Astrocyte of the spinal cord (primary cell): Measurements from ENCODE around the gene SLC9A2.

Source experiments
- DNase-seq: peaks from one replicate; pipeline ENCODE4 v3.0.0; 2011; ENCODE audit warnings: low read depth, low spot score
- H3K4me3 ChIP-seq: 2 replicates; pipeline ENCODE4 v1.5.1; 2011; ENCODE audit warnings: low read depth, mild to moderate bottlenecking, low read length, moderate library complexity
- CTCF ChIP-seq: IDR thresholded peaks from 2 replicates; pipeline ENCODE4 v1.5.1; 2012; ENCODE audit warnings: low read depth, mild to moderate bottlenecking, low read length, inconsistent platforms
- in situ Hi-C: cut with HindIII; loops from 2 replicates; pipeline ENCODE4 v1.10.0; 2017; ENCODE audit warnings: low sequenced_read_pairs

The SLC9A2 gene

GRCh38 chr2:102698369-102699111 is 79.2 kb downstream of the SLC9A2 start:
- no peak for DNase-seq
- TF ChIP-seq CTCF = no peak
- in situ Hi-C loops = no loop called here

GRCh38 chr2:102703305-102703704 is 84.0 kb downstream of the SLC9A2 start:
- TF ChIP-seq CTCF = no peak
- in situ Hi-C loops = no loop called here
- DNase-seq = no peak
- no peak overlapping the region for H3K4me3 ChIP-seq

More at GRCh38 chr2:102698369-102699111, 79.2 kb downstream of the SLC9A2 start:
- H3K4me3 ChIP-seq = no peak overlapping the region

- peak; percentile 26 for DNase-seq
- TF ChIP-seq CTCF = peak; percentile 34
- in situ Hi-C loops = no loop called here
- no peak overlapping the region for H3K4me3 ChIP-seq
These were observed 84.4 kb downstream of the SLC9A2 start for GRCh38 chr2:102703748-102704147.

GRCh38 chr2:102704531-102704930 is 85.2 kb downstream of the SLC9A2 start:
- TF ChIP-seq CTCF = no peak
- no peak overlapping the region for H3K4me3 ChIP-seq
- in situ Hi-C loops = no loop called here
- DNase-seq = no peak

GRCh38 chr2:102707796-102708695 is 88.7 kb downstream of the SLC9A2 start:
- no peak for TF ChIP-seq CTCF
- in situ Hi-C loops = no loop called here

GRCh38 chr2:102708847-102709559 is 89.7 kb downstream of the SLC9A2 start:
- DNase-seq = peak; percentile 70

More at GRCh38 chr2:102707796-102708695, 88.7 kb downstream of the SLC9A2 start:
- no peak overlapping the region for H3K4me3 ChIP-seq
- no peak for DNase-seq

More at GRCh38 chr2:102708847-102709559, 89.7 kb downstream of the SLC9A2 start:
- H3K4me3 ChIP-seq = no peak overlapping the region
- in situ Hi-C loops = no loop called here
- TF ChIP-seq CTCF = no peak
